HG02938 (cell line): ENCODE measurements around the gene KDM3B.

Experiments
- ATAC-seq: cut with Tn5 transposase; IDR thresholded peaks from one replicate; pipeline ENCODE4 v1.9.1; 2021; ENCODE audit warnings: mild to moderate bottlenecking, moderate library complexity; ENCODE audit not compliant: unreplicated experiment

The KDM3B gene

GRCh38 chr5:138344887-138345622, 7.4 kb upstream of the KDM3B start:
- no peak for ATAC-seq

GRCh38 chr5:138346889-138347288, 5.6 kb upstream of the KDM3B start:
- no peak for ATAC-seq

- no peak for ATAC-seq
These were observed 2.5 kb upstream of the KDM3B start for GRCh38 chr5:138349852-138350562.

- no peak for ATAC-seq
These were observed 2.0 kb upstream of the KDM3B start for GRCh38 chr5:138350563-138350890.

GRCh38 chr5:138351056-138351455, 1.4 kb upstream of the KDM3B start:
- no peak for ATAC-seq

GRCh38 chr5:138351517-138351916, 968 bp upstream of the KDM3B start:
- no peak for ATAC-seq

GRCh38 chr5:138352722-138353559, 456 bp downstream of the KDM3B start:
- ATAC-seq = peak; percentile 37

GRCh38 chr5:138353560-138354080, 1.1 kb downstream of the KDM3B start:
- no peak for ATAC-seq

- no peak for ATAC-seq
These were observed 1.9 kb downstream of the KDM3B start for GRCh38 chr5:138354387-138354786.

GRCh38 chr5:138354926-138355378, 2.5 kb downstream of the KDM3B start:
- no peak for ATAC-seq

GRCh38 chr5:138359621-138360020, 7.1 kb downstream of the KDM3B start:
- ATAC-seq = no peak

GRCh38 chr5:138360941-138361452, 8.5 kb downstream of the KDM3B start:
- ATAC-seq = no peak

- ATAC-seq = no peak
These were observed 12.1 kb downstream of the KDM3B start for GRCh38 chr5:138364576-138364975.

- no peak for ATAC-seq
These were observed 14.3 kb downstream of the KDM3B start for GRCh38 chr5:138366632-138367382.

- ATAC-seq = no peak
These were observed 16.8 kb downstream of the KDM3B start for GRCh38 chr5:138369261-138369660.

- no peak for ATAC-seq
These were observed 17.2 kb downstream of the KDM3B start for GRCh38 chr5:138369706-138370105.

- ATAC-seq = no peak
These were observed 18.1 kb downstream of the KDM3B start for GRCh38 chr5:138370537-138370936.

- ATAC-seq = no peak
These were observed 19.0 kb downstream of the KDM3B start for GRCh38 chr5:138371454-138371853.

GRCh38 chr5:138372225-138372624, 19.7 kb downstream of the KDM3B start:
- no peak for ATAC-seq

GRCh38 chr5:138372653-138373052, 20.2 kb downstream of the KDM3B start:
- no peak for ATAC-seq
